SJCRH30 (cell line): ENCODE results near the gene DNASE1L2. TPM values are rescaled to one million over a fixed set of nuclear protein-coding genes. Genes with fewer than 3 reads are reported as not detected.

Experiments
- DNase-seq, 2 experiments: peaks; one replicate each; pipeline ENCODE4 v3.0.0-alpha.2; 2015 to 2020
- H3K27ac ChIP-seq: fragments of 250-450 bp; sonication (Bioruptor Pico); 2 replicates; pipeline ENCODE4 v1.5.1; 2020; ENCODE audit warnings: mild to moderate bottlenecking, moderate library complexity
- H3K27me3 ChIP-seq: fragments of 250-450 bp; sonication (Bioruptor Pico); 2 replicates; pipeline ENCODE4 v1.5.1; 2020; ENCODE audit warnings: mild to moderate bottlenecking, moderate library complexity
- H3K36me3 ChIP-seq: fragments of 250-450 bp; sonication (Bioruptor Pico); 2 replicates; pipeline ENCODE4 v1.5.1; 2020; ENCODE audit warnings: mild to moderate bottlenecking, moderate library complexity
- H3K4me1 ChIP-seq: fragments of 250-450 bp; sonication (Bioruptor Pico); 2 replicates; pipeline ENCODE4 v1.5.1; 2020; ENCODE audit warnings: mild to moderate bottlenecking, moderate library complexity
- H3K4me3 ChIP-seq: fragments of 250-450 bp; sonication (Bioruptor Pico); 2 replicates; pipeline ENCODE4 v1.5.1; 2020; ENCODE audit warnings: mild to moderate bottlenecking, moderate library complexity
- H3K9me3 ChIP-seq: fragments of 250-450 bp; sonication (Bioruptor Pico); replicated peaks from 2 replicates; pipeline ENCODE4 v1.5.1; 2020; ENCODE audit warnings: mild to moderate bottlenecking, moderate library complexity
- total RNA-seq: library from RNA; depleted of rRNA; stranded (reverse); fragments of >200 nt; shearing (Covaris generic); gene quantifications from 2 replicates; pipeline ENCODE4 v1.2.3, GENCODE V29; 2014; rRNA removed

Gene DNASE1L2
- 0.96 and 1.7 TPM in 2 replicates for total RNA-seq

GRCh38 chr16:2236337-2237101, at the start of gene DNASE1L2:
DNASE1L2 (plus strand) TSS chr16:2236444; CDS start chr16:2236817, 373 bp downstream.
- DNase-seq, result no peak
- peaks cover 7% of the 10 kb centered on the region for H3K4me1 ChIP-seq
- no peaks in the 10 kb centered on the region for H3K9me3 ChIP-seq
- no peak within 1 kb of the TSS for H3K4me3 ChIP-seq
- H3K27me3 ChIP-seq, result no peaks in the 10 kb centered on the region
- H3K27ac ChIP-seq, result no peak within 1 kb of the TSS
- H3K36me3 ChIP-seq, result peaks cover 13% of the 10 kb centered on the region

GRCh38 chr16:2186505-2186904, 49.7 kb upstream of the DNASE1L2 start:
- H3K36me3 ChIP-seq, result no peaks in the 10 kb centered on the region
- H3K9me3 ChIP-seq, result no peaks in the 10 kb centered on the region

GRCh38 chr16:2187212-2187611, 49.0 kb upstream of the DNASE1L2 start:
- Histone ChIP-seq H3K36me3 (no peaks in the 10 kb centered on the region), H3K27ac (no peak overlapping the region), H3K4me1 (no peaks in the 10 kb centered on the region)

More at GRCh38 chr16:2186505-2186904, 49.7 kb upstream of the DNASE1L2 start:
- no peak for DNase-seq
- no peak overlapping the region for H3K4me3 ChIP-seq
- no peak overlapping the region for H3K27ac ChIP-seq
- H3K4me1 ChIP-seq, result no peaks in the 10 kb centered on the region
- peaks cover 16% of the 10 kb centered on the region for H3K27me3 ChIP-seq

GRCh38 chr16:2188395-2188794, 47.8 kb upstream of the DNASE1L2 start:
- H3K4me1 ChIP-seq, result no peaks in the 10 kb centered on the region
- no peak overlapping the region for H3K27ac ChIP-seq
- DNase-seq, result no peak
- H3K36me3 ChIP-seq, result no peaks in the 10 kb centered on the region
- H3K4me3 ChIP-seq, result no peak overlapping the region
- H3K27me3 ChIP-seq, result peaks cover 24% of the 10 kb centered on the region
- H3K9me3 ChIP-seq, result no peaks in the 10 kb centered on the region

More at GRCh38 chr16:2187212-2187611, 49.0 kb upstream of the DNASE1L2 start:
- DNase-seq, result no peak
- no peaks in the 10 kb centered on the region for H3K9me3 ChIP-seq
- no peak overlapping the region for H3K4me3 ChIP-seq
- peaks cover 20% of the 10 kb centered on the region for H3K27me3 ChIP-seq

GRCh38 chr16:2189252-2189893, 46.9 kb upstream of the DNASE1L2 start:
- Histone ChIP-seq H3K27ac (no peak overlapping the region), H3K4me3 (no peak overlapping the region), H3K36me3 (no peaks in the 10 kb centered on the region), H3K27me3 (peaks cover 33% of the 10 kb centered on the region), H3K4me1 (no peaks in the 10 kb centered on the region), H3K9me3 (no peaks in the 10 kb centered on the region)
- DNase-seq, result no peak

- Histone ChIP-seq H3K36me3 (no peaks in the 10 kb centered on the region), H3K27ac (no peak overlapping the region), H3K9me3 (no peaks in the 10 kb centered on the region), H3K4me3 (no peak overlapping the region), H3K4me1 (no peaks in the 10 kb centered on the region), H3K27me3 (peaks cover 41% of the 10 kb centered on the region)
- DNase-seq, result no peak
Observed at GRCh38 chr16:2190002-2190658, 46.1 kb upstream of the DNASE1L2 start.

- H3K4me3 ChIP-seq, result no peak overlapping the region
- peaks cover 48% of the 10 kb centered on the region for H3K27me3 ChIP-seq
- H3K9me3 ChIP-seq, result no peaks in the 10 kb centered on the region
Observed at GRCh38 chr16:2190659-2191445, 45.4 kb upstream of the DNASE1L2 start.

GRCh38 chr16:2191446-2191706, 44.9 kb upstream of the DNASE1L2 start:
- H3K9me3 ChIP-seq, result no peaks in the 10 kb centered on the region
- peaks cover 4% of the 10 kb centered on the region; the same call in 1 of the 2 replicates for H3K4me1 ChIP-seq
- no peaks in the 10 kb centered on the region for H3K36me3 ChIP-seq
- H3K4me3 ChIP-seq, result no peak overlapping the region
- no peak for DNase-seq
- peaks cover 48% of the 10 kb centered on the region for H3K27me3 ChIP-seq
- H3K27ac ChIP-seq, result no peak overlapping the region

More at GRCh38 chr16:2190659-2191445, 45.4 kb upstream of the DNASE1L2 start:
- Histone ChIP-seq H3K27ac (no peak overlapping the region), H3K36me3 (no peaks in the 10 kb centered on the region), H3K4me1 (peaks cover 4% of the 10 kb centered on the region; the same call in 1 of the 2 replicates)
- DNase-seq, result no peak

- no peak overlapping the region for H3K27ac ChIP-seq
- H3K4me3 ChIP-seq, result no peak overlapping the region
- no peaks in the 10 kb centered on the region for H3K9me3 ChIP-seq
- peak; percentile 42 to 55 for DNase-seq
- H3K27me3 ChIP-seq, result peaks cover 59% of the 10 kb centered on the region
- no peaks in the 10 kb centered on the region for H3K36me3 ChIP-seq
- H3K4me1 ChIP-seq, result peaks cover 4% of the 10 kb centered on the region; the same call in 1 of the 2 replicates
Observed at GRCh38 chr16:2194166-2194834, 41.9 kb upstream of the DNASE1L2 start.

- no peaks in the 10 kb centered on the region for H3K9me3 ChIP-seq
- H3K27me3 ChIP-seq, result peaks cover 59% of the 10 kb centered on the region
Observed at GRCh38 chr16:2194852-2195321, 41.4 kb upstream of the DNASE1L2 start.

GRCh38 chr16:2195322-2196161, 40.7 kb upstream of the DNASE1L2 start:
- Histone ChIP-seq H3K9me3 (no peaks in the 10 kb centered on the region), H3K4me3 (peak overlapping the region; percentile 32; the same call in 1 of the 2 replicates), H3K27ac (no peak overlapping the region), H3K4me1 (peaks cover 4% of the 10 kb centered on the region; the same call in 1 of the 2 replicates), H3K27me3 (peaks cover 56% of the 10 kb centered on the region), H3K36me3 (no peaks in the 10 kb centered on the region)
- no peak for DNase-seq

More at GRCh38 chr16:2194852-2195321, 41.4 kb upstream of the DNASE1L2 start:
- no peak overlapping the region for H3K27ac ChIP-seq
- peak; percentile 48 to 60 for DNase-seq
- peaks cover 4% of the 10 kb centered on the region; the same call in 1 of the 2 replicates for H3K4me1 ChIP-seq
- no peak overlapping the region for H3K4me3 ChIP-seq
- no peaks in the 10 kb centered on the region for H3K36me3 ChIP-seq

GRCh38 chr16:2196162-2196980, 39.9 kb upstream of the DNASE1L2 start, which contains the start of gene CASKIN1:
CASKIN1 (minus strand) TSS chr16:2196605; CDS start chr16:2196432, 173 bp downstream.
- peak within 1 kb of the TSS; percentile 32; the same call in 1 of the 2 replicates for H3K4me3 ChIP-seq
- peak in 1 of 2 experiments; percentile 43 for DNase-seq
- peaks cover 48% of the 10 kb centered on the region for H3K27me3 ChIP-seq

More at GRCh38 chr16:2196162-2196980, 39.9 kb upstream of the DNASE1L2 start, which contains the start of gene CASKIN1:
- no peaks in the 10 kb centered on the region for H3K36me3 ChIP-seq
- no peak within 1 kb of the TSS for H3K27ac ChIP-seq
- no peaks in the 10 kb centered on the region for H3K9me3 ChIP-seq
- peaks cover 4% of the 10 kb centered on the region; the same call in 1 of the 2 replicates for H3K4me1 ChIP-seq
